Neural cell (in vitro differentiated cells): ENCODE data around the gene PSMC3. TPM values are rescaled to one million over a fixed set of nuclear protein-coding genes. Genes with fewer than 3 reads are reported as not detected.
"Not testable (repeated sequence)": the region's sequence is repeated elsewhere in the genome, so short reads cannot be mapped to it uniquely, and the experiment has no call there.

ENCODE experiments used
- H2AFZ ChIP-seq: fragments of 200-600, 300-800 bp; sonication (generic), shearing (Covaris generic); 2 replicates; pipeline ENCODE4 v1.6.0; 2014; ENCODE audit warnings: low read depth, mild to moderate bottlenecking, antibody characterized with exemption, low read length, moderate library complexity
- H3F3A ChIP-seq: fragments of 200-600 bp; shearing (Covaris generic); 2 replicates; pipeline ENCODE4 v1.6.1; 2016; ENCODE audit warnings: mild to moderate bottlenecking, moderate library complexity, mixed read lengths, antibody characterized with exemption, low read length; ENCODE audit not compliant: insufficient read depth, poor library complexity, severe bottlenecking
- H3K27ac ChIP-seq: fragments of 200-600, 300-800 bp; sonication (generic), shearing (Covaris generic); 2 replicates; pipeline ENCODE4 v1.5.1; 2014; ENCODE audit warnings: mild to moderate bottlenecking, low read length, moderate library complexity
- H3K27me3 ChIP-seq: fragments of 300-800, 200-600 bp; sonication (generic), shearing (Covaris generic); 2 replicates; pipeline ENCODE4 v1.6.0; 2014; ENCODE audit warnings: mild to moderate bottlenecking, low read depth, low read length, moderate library complexity; ENCODE audit not compliant: insufficient read depth
- H3K36me3 ChIP-seq: fragments of 300-800, 200-600 bp; sonication (generic), shearing (Covaris generic); 2 replicates; pipeline ENCODE4 v1.5.1; 2014; ENCODE audit warnings: mild to moderate bottlenecking, antibody characterized with exemption, low read length, moderate library complexity; ENCODE audit not compliant: insufficient read depth
- H3K4me2 ChIP-seq: fragments of 300-800, 200-600 bp; sonication (generic), shearing (Covaris generic); 2 replicates; pipeline ENCODE4 v1.6.0; 2014; ENCODE audit warnings: mild to moderate bottlenecking, low read length
- H3K4me3 ChIP-seq: fragments of 300-800, 200-600 bp; sonication (generic), shearing (Covaris generic); 2 replicates; pipeline ENCODE4 v1.5.1; 2014; ENCODE audit warnings: mild to moderate bottlenecking, low read length, moderate library complexity
- H3K79me2 ChIP-seq: fragments of 200-600 bp; shearing (Covaris generic); replicated peaks from 2 replicates; pipeline ENCODE4 v1.6.0; 2014; ENCODE audit warnings: mild to moderate bottlenecking, low read length, moderate library complexity; ENCODE audit not compliant: insufficient read depth
- H3K9ac ChIP-seq: fragments of 300-800, 200-600 bp; sonication (generic), shearing (Covaris generic); 2 replicates; pipeline ENCODE4 v1.6.1; 2016; ENCODE audit warnings: mild to moderate bottlenecking, low read length, mixed read lengths
- H3K9me2 ChIP-seq: fragments of 200-600 bp; shearing (Covaris generic); 2 replicates; pipeline ENCODE4 v1.6.1; 2016; ENCODE audit warnings: mild to moderate bottlenecking, low read length, mixed read lengths; ENCODE audit not compliant: insufficient read depth
- H3K9me3 ChIP-seq: fragments of 200-600, 300-800 bp; sonication (generic), shearing (Covaris generic); 2 replicates; pipeline ENCODE4 v1.6.1; 2016; ENCODE audit warnings: mild to moderate bottlenecking, mixed run types, low read length, moderate library complexity, mixed read lengths
- H4K20me1 ChIP-seq: fragments of 200-600 bp; shearing (Covaris generic); 2 replicates; pipeline ENCODE4 v1.6.1; 2016; ENCODE audit warnings: mild to moderate bottlenecking, mixed run types; ENCODE audit not compliant: insufficient read depth
- CTCF ChIP-seq: fragments of 450-650 bp; IDR thresholded peaks from 2 replicates; pipeline ENCODE4 v1.5.1; 2014; ENCODE audit warnings: antibody characterized with exemption, mild to moderate bottlenecking, moderate library complexity; ENCODE audit not compliant: poor library complexity, severe bottlenecking
- EP300 ChIP-seq: fragments of 450-650 bp; conservative IDR thresholded peaks from 2 replicates; pipeline ENCODE4 v1.6.1; 2014; ENCODE audit warnings: antibody characterized with exemption, mild to moderate bottlenecking, moderate library complexity; ENCODE audit not compliant: poor library complexity, severe bottlenecking
- EZH2 ChIP-seq: fragments of 200-600, 300-800 bp; shearing (Covaris generic), sonication (generic); IDR thresholded peaks from 2 replicates; pipeline ENCODE4 v1.6.1; 2014; ENCODE audit warnings: antibody characterized with exemption, low read length, borderline replicate concordance, mild to moderate bottlenecking; ENCODE audit not compliant: insufficient read depth, poor library complexity, severe bottlenecking
- MXI1 ChIP-seq: fragments of 450-650 bp; conservative IDR thresholded peaks from 2 replicates; pipeline ENCODE4 v1.6.1; 2014; ENCODE audit warnings: antibody characterized with exemption, mild to moderate bottlenecking; ENCODE audit not compliant: poor library complexity, severe bottlenecking
- POLR2AphosphoS5 ChIP-seq: IDR thresholded peaks from 2 replicates; pipeline ENCODE4 v1.6.1; 2012
- RAD21 ChIP-seq: fragments of 450-650 bp; conservative IDR thresholded peaks from 2 replicates; pipeline ENCODE4 v1.6.1; 2014; ENCODE audit warnings: antibody characterized with exemption, mild to moderate bottlenecking, moderate library complexity
- SMC3 ChIP-seq: fragments of 450-650 bp; conservative IDR thresholded peaks from 2 replicates; pipeline ENCODE4 v1.6.1; 2014; ENCODE audit warnings: antibody characterized with exemption, mild to moderate bottlenecking, moderate library complexity; ENCODE audit not compliant: poor library complexity
- TAF1 ChIP-seq: IDR thresholded peaks from 2 replicates; pipeline ENCODE4 v1.6.1; 2012; ENCODE audit warnings: low read depth
- polyA plus RNA-seq: library from polyadenylated mRNA; depleted of rRNA; stranded (reverse); fragments of >200 nt; gene quantifications from 2 replicates; pipeline ENCODE4 v1.2.3, GENCODE V29; 2014
- TF ChIP-seq, protein P1 (sequence below): IDR thresholded peaks from 2 replicates; pipeline ENCODE4 v1.6.1; 2012; ENCODE audit warnings: borderline replicate concordance

PSMC3 gene
- polyA plus RNA-seq, 1 donor from 2014 or later = 157 TPM

GRCh38 chr11:47454258-47454671 is 28.0 kb upstream of the PSMC3 start:
- not testable (repeated sequence) for H3K36me3 ChIP-seq, H3K9me2 ChIP-seq, H3K27ac ChIP-seq, H3K4me2 ChIP-seq, H3F3A ChIP-seq, H3K9ac ChIP-seq, H2AFZ ChIP-seq, H3K9me3 ChIP-seq, H3K27me3 ChIP-seq, H4K20me1 ChIP-seq, H3K79me2 ChIP-seq, H3K4me3 ChIP-seq
- TF ChIP-seq CTCF (peak; percentile 77), RAD21 (peak; percentile 74), SMC3 (peak; percentile 69)

DNA sequence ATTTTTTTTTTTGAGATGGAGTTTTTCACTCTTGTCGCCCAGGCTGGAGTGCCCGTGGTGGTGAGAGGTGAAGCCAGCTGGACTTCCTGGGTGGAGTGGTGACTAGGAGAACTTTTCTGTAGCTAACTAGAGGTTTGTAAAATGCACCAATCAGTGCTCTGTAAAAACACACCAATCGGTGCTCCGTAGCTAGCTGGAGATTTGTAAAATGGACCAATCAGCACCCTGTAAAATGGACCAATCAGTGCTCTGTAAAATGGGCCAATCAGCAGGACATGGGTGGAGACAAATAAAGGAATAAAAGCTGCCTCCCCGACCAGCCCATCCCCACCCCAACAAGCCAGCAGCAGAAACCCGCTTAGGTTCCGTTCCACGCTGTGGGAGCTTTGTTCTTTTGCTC is 27.1 kb upstream of the PSMC3 start:
- Histone ChIP-seq H3K79me2 (no peaks in the 10 kb centered on the region), H3K9me3 (no peaks in the 10 kb centered on the region), H3K36me3 (no peaks in the 10 kb centered on the region), H3K27me3 (no peaks in the 10 kb centered on the region), H3K4me2 (no peak overlapping the region), H2AFZ (no peak overlapping the region), H3K4me3 (no peak overlapping the region), H3K9ac (no peak overlapping the region), H3F3A (no peaks in the 10 kb centered on the region), H4K20me1 (no peaks in the 10 kb centered on the region), H3K27ac (no peak overlapping the region), H3K9me2 (no peaks in the 10 kb centered on the region)
- TF ChIP-seq EZH2 (no peak), TAF1 (no peak), MXI1 (no peak), POLR2AphosphoS5 (no peak), CTCF (no peak), SMC3 (no peak), EP300 (no peak), RAD21 (no peak)
- TF ChIP-seq, protein P1, sequence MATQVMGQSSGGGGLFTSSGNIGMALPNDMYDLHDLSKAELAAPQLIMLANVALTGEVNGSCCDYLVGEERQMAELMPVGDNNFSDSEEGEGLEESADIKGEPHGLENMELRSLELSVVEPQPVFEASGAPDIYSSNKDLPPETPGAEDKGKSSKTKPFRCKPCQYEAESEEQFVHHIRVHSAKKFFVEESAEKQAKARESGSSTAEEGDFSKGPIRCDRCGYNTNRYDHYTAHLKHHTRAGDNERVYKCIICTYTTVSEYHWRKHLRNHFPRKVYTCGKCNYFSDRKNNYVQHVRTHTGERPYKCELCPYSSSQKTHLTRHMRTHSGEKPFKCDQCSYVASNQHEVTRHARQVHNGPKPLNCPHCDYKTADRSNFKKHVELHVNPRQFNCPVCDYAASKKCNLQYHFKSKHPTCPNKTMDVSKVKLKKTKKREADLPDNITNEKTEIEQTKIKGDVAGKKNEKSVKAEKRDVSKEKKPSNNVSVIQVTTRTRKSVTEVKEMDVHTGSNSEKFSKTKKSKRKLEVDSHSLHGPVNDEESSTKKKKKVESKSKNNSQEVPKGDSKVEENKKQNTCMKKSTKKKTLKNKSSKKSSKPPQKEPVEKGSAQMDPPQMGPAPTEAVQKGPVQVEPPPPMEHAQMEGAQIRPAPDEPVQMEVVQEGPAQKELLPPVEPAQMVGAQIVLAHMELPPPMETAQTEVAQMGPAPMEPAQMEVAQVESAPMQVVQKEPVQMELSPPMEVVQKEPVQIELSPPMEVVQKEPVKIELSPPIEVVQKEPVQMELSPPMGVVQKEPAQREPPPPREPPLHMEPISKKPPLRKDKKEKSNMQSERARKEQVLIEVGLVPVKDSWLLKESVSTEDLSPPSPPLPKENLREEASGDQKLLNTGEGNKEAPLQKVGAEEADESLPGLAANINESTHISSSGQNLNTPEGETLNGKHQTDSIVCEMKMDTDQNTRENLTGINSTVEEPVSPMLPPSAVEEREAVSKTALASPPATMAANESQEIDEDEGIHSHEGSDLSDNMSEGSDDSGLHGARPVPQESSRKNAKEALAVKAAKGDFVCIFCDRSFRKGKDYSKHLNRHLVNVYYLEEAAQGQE = no peak
